ENCODE results near the gene SEMA4C.

DNA sequence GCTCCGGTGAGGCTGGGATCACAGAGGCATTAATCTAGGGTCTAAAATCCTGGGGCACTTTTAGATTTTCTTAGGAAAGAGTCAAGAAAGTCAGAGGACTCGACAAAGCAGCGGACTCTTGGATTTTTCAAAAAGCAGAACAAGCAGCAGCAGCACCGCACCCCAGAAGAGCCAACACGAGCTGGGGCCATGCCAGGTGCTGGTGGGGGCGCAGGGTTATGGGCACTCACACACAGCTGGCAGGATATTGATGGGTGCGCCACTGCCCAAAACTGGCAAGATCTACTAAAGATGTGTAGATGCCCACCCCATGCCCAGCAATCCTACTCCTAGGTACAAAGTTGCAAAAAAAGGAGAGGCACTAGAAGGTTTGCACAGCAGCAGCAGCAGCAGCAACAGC is 33.9 kb upstream of the SEMA4C start:
- no peak for TF ChIP-seq CTCF (IDR thresholded peaks at IDR 0.05)
- TF ChIP-seq POLR2AphosphoS5 (IDR thresholded peaks at IDR 0.05): no peak

All from gastroesophageal sphincter (tissue), 3 donors.